Spleen (tissue), 11 donors: ENCODE results near the gene NUP210. TPM values are rescaled to one million over a fixed set of nuclear protein-coding genes. Genes with fewer than 3 reads are reported as not detected.
A peak's percentile ranks its signal among the peaks of the same experiment; 100 is the strongest.
"Not testable (repeated sequence)": the region's sequence is repeated elsewhere in the genome, so short reads cannot be mapped to it uniquely, and the experiment has no call there.

ENCODE experiments used
- DNase-seq: peaks from one replicate; pipeline ENCODE4 v3.0.0-alpha.2; 2020
- H3K27ac ChIP-seq, 8 donors: fragments of 200-600 bp; sonication (generic) in 7 of 8; 1 replicate in 4 of 8; 2 replicates in 4 of 8; pipeline versions ENCODE4 v1.5.0 to v1.8.0; 2016 to 2021; ENCODE audit warnings: inconsistent platforms in 4 of 8, mild to moderate bottlenecking in 4 of 8, moderate library complexity in 1 of 8
- H3K27me3 ChIP-seq, 7 donors: fragments of 200-600 bp; sonication (generic) in 6 of 7; replicated peaks in 1 of 7; 1 replicate in 4 of 7; 2 replicates in 3 of 7; pipeline versions ENCODE4 v1.5.0 to v1.8.0; 2016 to 2021; ENCODE audit warnings: inconsistent platforms in 3 of 7, mild to moderate bottlenecking in 1 of 7
- H3K36me3 ChIP-seq, 6 donors: fragments of 200-600 bp; sonication (generic) in 5 of 6; 1 replicate in 4 of 6; 2 replicates in 2 of 6; pipeline versions ENCODE4 v1.5.0 to v1.8.0; 2016 to 2021; ENCODE audit warnings: inconsistent platforms in 2 of 6
- H3K4me1 ChIP-seq, 6 donors: fragments of 200-600 bp; sonication (generic) in 5 of 6; 1 replicate in 3 of 6; 2 replicates in 3 of 6; pipeline versions ENCODE4 v1.5.0 to v1.8.0; 2016 to 2021; ENCODE audit warnings: inconsistent platforms in 3 of 6
- H3K4me3 ChIP-seq, 8 donors: fragments of 200-600 bp; sonication (generic) in 7 of 8; 1 replicate in 4 of 8; 2 replicates in 4 of 8; pipeline versions ENCODE4 v1.5.0 to v1.8.0; 2016 to 2021; ENCODE audit warnings: inconsistent platforms in 4 of 8, mild to moderate bottlenecking in 4 of 8, moderate library complexity in 2 of 8
- H3K9me3 ChIP-seq, 8 donors: fragments of 200-600 bp; sonication (generic) in 7 of 8; 1 replicate in 4 of 8; 2 replicates in 4 of 8; pipeline versions ENCODE4 v1.5.0 to v1.8.0; 2016 to 2021; ENCODE audit warnings: inconsistent platforms in 4 of 8
- CTCF ChIP-seq, 11 experiments: fragments of 200-600 bp in 7 of 11; fragments of 450-650 bp in 4 of 11; sonication (generic) in 4 of 11; IDR thresholded peaks in 8 of 11; conservative IDR thresholded peaks in 3 of 11; 1 replicate in 7 of 11; 2 replicates in 4 of 11; pipeline versions ENCODE4 v1.4.0 to v1.8.0; 2016 to 2021; ENCODE audit warnings: antibody characterized with exemption in 11 of 11, inconsistent platforms in 4 of 11, mild to moderate bottlenecking in 1 of 11
- POLR2A ChIP-seq, 3 donors: fragments of 450-650 bp; IDR thresholded peaks; one replicate each; pipeline ENCODE4 v1.5.1; 2017; ENCODE audit warnings: antibody characterized with exemption in 3 of 3, mild to moderate bottlenecking in 1 of 3
- POLR2AphosphoS5 ChIP-seq, 3 donors: sonication (generic); formaldehyde crosslinking; IDR thresholded peaks; one replicate each; pipeline ENCODE4 v1.5.1; 2017; ENCODE audit warnings: antibody characterized with exemption in 3 of 3
- WGBS, 5 donors: extraction: QIAGEN DNeasy Blood & Tissue Kit in 3 of 5; methylation state at CpG; one replicate each; pipeline versions ENCODE4 v1.1.5 to v1.1.7; 2013 to 2018; 5-methylcytosine and 5-hydroxymethylcytosine counted together
- intact Hi-C: fragments of 100-400 bp; cut with DNase I; formaldehyde crosslinking; loops from one replicate; pipeline ENCODE4 v1.15.0; 2023; ENCODE audit warnings: low total_unique reads
- polyA plus RNA-seq, 3 donors: library from polyadenylated mRNA; stranded (reverse); fragments of 200-250 nt; gene quantifications; one replicate each; pipeline ENCODE4 v1.2.1, GENCODE V29; 2013
- total RNA-seq, 7 donors: library from RNA; depleted of rRNA in 3 of 7; stranded (reverse); fragments of >200 nt in 3 of 7; fragmentation: NEBNext Ultra II Directional in 4 of 7; extraction: Animal tissue kit (Norgen Biotek cat#: 25700) in 4 of 7; gene quantifications; one replicate each; pipeline versions ENCODE4 v1.1.0 to v1.2.1, GENCODE V29; 2016 to 2021
- donor health status: healthy with polysubstance abuse.
- donor health status: DM: no; HTN: no; CAD: no; lungs with moderate emphysema.
- donor health status: DM: no; HTN: no; CAD: no.
- donor health status: Bipolar disorder and iron deficiency.
- donor health status: healthy.
- donor health status: DM: no; HTN: no; CAD: no.
- donor health status: DM: yes; HTN: yes; CAD: no.

Gene NUP210
- total and polyA plus RNA-seq, 10 donors, result 20.1 to 76.8 (median 58.2) TPM

GRCh38 chr3:13457593-13457992, 37.5 kb upstream of the NUP210 start:
- no peaks in the 10 kb centered on the region for H3K9me3 ChIP-seq
- DNase-seq, result no peak
- H3K4me1 ChIP-seq, result peaks cover 1 to 7% (median 5%) of the 10 kb centered on the region in 6 donors
- 65 to 81% (median 75%) methylated on average over 4 of the region's 4 CpGs for WGBS, 5 donors
- peaks cover 0 to 5% (median 0%) of the 10 kb centered on the region in 7 donors for H3K27me3 ChIP-seq
- H3K36me3 ChIP-seq, result no peaks in the 10 kb centered on the region
- intact Hi-C loops, result loop anchor here (10.0 kb wide), 1 partner anchor 113 kb away; no protein-coding TSS in a partner anchor
- TF ChIP-seq POLR2A (IDR thresholded peaks at IDR 0.05) (no peak), POLR2AphosphoS5 (IDR thresholded peaks at IDR 0.05) (no peak), CTCF (IDR thresholded peaks at IDR 0.05 in 8 of 11, conservative IDR thresholded peaks at IDR 0.05 in 3 of 11) (no peak)
- no peak overlapping the region for H3K27ac ChIP-seq
- H3K4me3 ChIP-seq, result no peak overlapping the region

DNA sequence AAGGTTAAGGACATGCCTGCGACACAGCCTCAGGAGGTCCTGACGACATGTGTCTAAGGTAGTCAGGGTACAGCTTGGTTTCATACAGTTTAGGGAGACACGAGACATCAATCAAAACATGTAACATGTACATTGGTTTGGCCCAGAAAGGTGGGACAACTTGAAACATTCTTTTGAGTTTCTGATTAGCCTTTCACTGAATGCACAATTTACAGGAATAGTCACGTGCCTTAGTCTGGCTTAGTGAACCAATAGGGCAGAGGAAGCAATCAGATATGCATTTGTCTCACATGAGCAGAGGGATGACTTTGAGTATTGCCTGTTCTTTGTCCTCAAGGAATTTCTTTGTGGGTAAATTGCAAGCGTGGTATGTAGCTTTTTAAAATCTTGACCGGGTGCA, 35.5 kb upstream of the NUP210 start:
- Histone ChIP-seq H3K27me3 (no peaks in the 10 kb centered on the region), H3K9me3 (no peaks in the 10 kb centered on the region), H3K4me1 (peaks cover 7 to 22% (median 17%) of the 10 kb centered on the region in 6 donors), H3K27ac (no peak overlapping the region), H3K4me3 (no peak overlapping the region), H3K36me3 (no peaks in the 10 kb centered on the region)
- 83 to 92% (median 89%) methylated on average over 6 of the region's 6 CpGs for WGBS, 5 donors
- intact Hi-C loops, result loop anchor here (10.0 kb wide), 1 partner anchor 111 kb away; no protein-coding TSS in a partner anchor
- no peak for DNase-seq
- no peak for TF ChIP-seq POLR2A (IDR thresholded peaks at IDR 0.05)
- no peak for TF ChIP-seq CTCF (IDR thresholded peaks at IDR 0.05 in 8 of 11, conservative IDR thresholded peaks at IDR 0.05 in 3 of 11)
- no peak for TF ChIP-seq POLR2AphosphoS5 (IDR thresholded peaks at IDR 0.05)

DNA sequence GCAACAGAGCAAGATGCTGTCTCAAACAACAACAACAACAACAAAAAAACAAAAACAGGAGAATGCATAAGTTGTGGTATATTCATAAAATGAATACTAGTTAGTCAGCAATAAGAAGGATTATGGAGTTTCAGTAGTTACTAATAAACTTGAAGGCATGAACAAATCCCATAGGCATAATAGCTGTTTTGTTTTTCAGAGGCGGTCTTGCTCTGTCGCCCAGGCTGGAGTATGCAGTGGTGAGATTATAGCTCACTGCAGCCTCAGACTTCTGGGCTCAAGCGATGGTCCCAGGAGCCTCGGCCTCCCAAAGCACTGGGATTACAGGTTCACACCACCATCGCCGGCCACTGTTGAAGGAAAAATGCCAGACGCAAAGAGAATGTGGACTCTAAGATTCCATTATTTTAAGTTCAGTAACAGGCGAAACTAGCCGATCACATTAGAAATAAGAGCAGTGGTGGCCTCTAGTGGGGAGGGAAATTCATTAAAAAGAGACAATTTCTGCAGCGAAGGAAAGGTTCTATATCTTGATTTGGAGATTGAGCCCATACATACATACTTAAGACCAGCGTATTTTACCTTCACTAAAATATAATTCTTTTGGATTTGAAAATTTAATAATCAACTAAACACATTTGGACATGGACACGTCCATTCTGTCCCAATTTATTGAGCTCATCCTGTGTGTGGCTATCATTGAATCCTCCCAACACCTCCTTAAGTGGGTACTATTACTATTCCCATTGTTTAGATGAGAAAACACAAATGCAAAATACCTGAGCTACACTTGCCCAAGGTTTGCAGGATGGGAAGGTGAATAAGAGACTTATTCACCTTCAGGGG, 32.6 kb upstream of the NUP210 start:
- no peaks in the 10 kb centered on the region for H3K36me3 ChIP-seq
- WGBS, 5 donors, result 17 to 29% (median 23%) methylated on average over 12 of the region's 12 CpGs
- no peaks in the 10 kb centered on the region for H3K27me3 ChIP-seq
- TF ChIP-seq POLR2A (IDR thresholded peaks at IDR 0.05), result no peak
- no peak for TF ChIP-seq POLR2AphosphoS5 (IDR thresholded peaks at IDR 0.05)
- TF ChIP-seq CTCF (IDR thresholded peaks at IDR 0.05 in 8 of 11, conservative IDR thresholded peaks at IDR 0.05 in 3 of 11), result peak; percentile 9 to 72 (median 62)
- H3K27ac ChIP-seq, result peak overlapping the region; percentile 22 to 89 (median 86)
- DNase-seq, result no peak
- H3K9me3 ChIP-seq, result no peaks in the 10 kb centered on the region
- intact Hi-C loops, result loop anchor here (5.0 to 10.0 kb wide), 2 partner anchors 108 to 360 kb away; no protein-coding TSS in a partner anchor
- H3K4me3 ChIP-seq, result peak overlapping the region in 7 of 8 donors; percentile 15 to 73 (median 48)
- H3K4me1 ChIP-seq, result peaks cover 7 to 22% (median 17%) of the 10 kb centered on the region in 6 donors

DNA sequence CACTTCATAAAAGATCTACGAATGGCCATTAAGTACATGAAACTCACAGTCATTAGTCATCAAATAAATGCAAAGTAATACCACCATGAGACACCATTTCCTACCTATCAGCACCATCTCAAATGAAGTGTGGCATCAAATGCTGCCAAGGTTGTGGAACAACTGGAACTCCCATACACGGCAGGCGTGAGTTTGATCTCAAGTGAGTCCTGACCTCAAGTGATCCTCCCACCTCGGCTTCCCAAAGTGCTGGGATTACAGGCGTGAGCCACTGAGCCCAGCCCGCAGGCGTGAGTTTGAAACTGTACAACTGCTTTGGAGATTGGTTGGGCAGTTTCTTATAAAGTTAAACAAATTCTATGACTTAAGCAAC, 31.2 kb upstream of the NUP210 start:
- Histone ChIP-seq H3K36me3 (no peaks in the 10 kb centered on the region), H3K4me3 (peak overlapping the region; percentile 42 to 73 (median 48)), H3K27me3 (no peaks in the 10 kb centered on the region), H3K4me1 (peaks cover 7 to 22% (median 17%) of the 10 kb centered on the region in 6 donors), H3K9me3 (no peaks in the 10 kb centered on the region), H3K27ac (peak overlapping the region in 7 of 8 donors; percentile 49 to 89 (median 85))
- TF ChIP-seq POLR2A (IDR thresholded peaks at IDR 0.05) (no peak), CTCF (IDR thresholded peaks at IDR 0.05 in 8 of 11, conservative IDR thresholded peaks at IDR 0.05 in 3 of 11) (no peak), POLR2AphosphoS5 (IDR thresholded peaks at IDR 0.05) (no peak)
- no peak for DNase-seq
- intact Hi-C loops, result loop anchor here (5.0 to 10.0 kb wide), 2 partner anchors 106 to 359 kb away; no protein-coding TSS in a partner anchor
- 1 to 8% (median 3%) methylated on average over 7 of the region's 7 CpGs for WGBS, 5 donors

DNA sequence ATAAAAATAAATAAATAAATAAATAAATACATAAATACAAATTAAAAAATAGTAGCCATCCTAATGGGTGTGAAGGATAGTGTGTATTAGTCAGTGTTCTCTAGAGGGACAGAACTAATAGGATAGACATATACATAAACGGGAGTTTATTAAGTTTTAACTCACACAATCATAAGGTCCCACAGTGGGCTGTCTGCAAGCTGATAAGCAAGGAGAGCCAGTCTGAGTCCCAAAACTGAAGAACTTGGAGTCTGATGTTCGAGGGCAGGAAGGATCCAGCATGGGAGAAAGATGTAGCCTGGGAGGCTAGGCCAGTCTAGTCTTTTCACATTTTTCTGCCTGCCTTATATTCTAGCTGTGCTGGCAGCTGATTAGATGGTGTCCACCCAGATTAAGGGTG, 22.8 kb upstream of the NUP210 start:
- not testable (repeated sequence) for H3K27me3 ChIP-seq, H3K4me1 ChIP-seq, H3K36me3 ChIP-seq, H3K9me3 ChIP-seq, H3K4me3 ChIP-seq, H3K27ac ChIP-seq, DNase-seq
- 87 to 98% (median 89%) methylated on average over 2 of the region's 2 CpGs for WGBS, 5 donors
- intact Hi-C loops, result loop anchor here (10.0 kb wide), 1 partner anchor 48 kb away; no protein-coding TSS in a partner anchor
